Neural cell (in vitro differentiated cells): ENCODE measurements around the gene NRG2. TPM values are rescaled to one million over a fixed set of nuclear protein-coding genes. Genes with fewer than 3 reads are reported as not detected.

Experiments
- H2AFZ ChIP-seq: fragments of 200-600, 300-800 bp; sonication (generic), shearing (Covaris generic); 2 replicates; pipeline ENCODE4 v1.6.0; 2014; ENCODE audit warnings: low read depth, mild to moderate bottlenecking, antibody characterized with exemption, low read length, moderate library complexity
- H3F3A ChIP-seq: fragments of 200-600 bp; shearing (Covaris generic); 2 replicates; pipeline ENCODE4 v1.6.1; 2016; ENCODE audit warnings: mild to moderate bottlenecking, moderate library complexity, mixed read lengths, antibody characterized with exemption, low read length; ENCODE audit not compliant: insufficient read depth, poor library complexity, severe bottlenecking
- H3K27ac ChIP-seq: fragments of 200-600, 300-800 bp; sonication (generic), shearing (Covaris generic); 2 replicates; pipeline ENCODE4 v1.5.1; 2014; ENCODE audit warnings: mild to moderate bottlenecking, low read length, moderate library complexity
- H3K27me3 ChIP-seq: fragments of 300-800, 200-600 bp; sonication (generic), shearing (Covaris generic); 2 replicates; pipeline ENCODE4 v1.6.0; 2014; ENCODE audit warnings: mild to moderate bottlenecking, low read depth, low read length, moderate library complexity; ENCODE audit not compliant: insufficient read depth
- H3K36me3 ChIP-seq: fragments of 300-800, 200-600 bp; sonication (generic), shearing (Covaris generic); 2 replicates; pipeline ENCODE4 v1.5.1; 2014; ENCODE audit warnings: mild to moderate bottlenecking, antibody characterized with exemption, low read length, moderate library complexity; ENCODE audit not compliant: insufficient read depth
- H3K4me2 ChIP-seq: fragments of 300-800, 200-600 bp; sonication (generic), shearing (Covaris generic); 2 replicates; pipeline ENCODE4 v1.6.0; 2014; ENCODE audit warnings: mild to moderate bottlenecking, low read length
- H3K4me3 ChIP-seq: fragments of 300-800, 200-600 bp; sonication (generic), shearing (Covaris generic); 2 replicates; pipeline ENCODE4 v1.5.1; 2014; ENCODE audit warnings: mild to moderate bottlenecking, low read length, moderate library complexity
- H3K79me2 ChIP-seq: fragments of 200-600 bp; shearing (Covaris generic); replicated peaks from 2 replicates; pipeline ENCODE4 v1.6.0; 2014; ENCODE audit warnings: mild to moderate bottlenecking, low read length, moderate library complexity; ENCODE audit not compliant: insufficient read depth
- H3K9ac ChIP-seq: fragments of 300-800, 200-600 bp; sonication (generic), shearing (Covaris generic); 2 replicates; pipeline ENCODE4 v1.6.1; 2016; ENCODE audit warnings: mild to moderate bottlenecking, low read length, mixed read lengths
- H3K9me2 ChIP-seq: fragments of 200-600 bp; shearing (Covaris generic); 2 replicates; pipeline ENCODE4 v1.6.1; 2016; ENCODE audit warnings: mild to moderate bottlenecking, low read length, mixed read lengths; ENCODE audit not compliant: insufficient read depth
- H3K9me3 ChIP-seq: fragments of 200-600, 300-800 bp; sonication (generic), shearing (Covaris generic); 2 replicates; pipeline ENCODE4 v1.6.1; 2016; ENCODE audit warnings: mild to moderate bottlenecking, mixed run types, low read length, moderate library complexity, mixed read lengths
- H4K20me1 ChIP-seq: fragments of 200-600 bp; shearing (Covaris generic); 2 replicates; pipeline ENCODE4 v1.6.1; 2016; ENCODE audit warnings: mild to moderate bottlenecking, mixed run types; ENCODE audit not compliant: insufficient read depth
- EP300 ChIP-seq: fragments of 450-650 bp; conservative IDR thresholded peaks from 2 replicates; pipeline ENCODE4 v1.6.1; 2014; ENCODE audit warnings: antibody characterized with exemption, mild to moderate bottlenecking, moderate library complexity; ENCODE audit not compliant: poor library complexity, severe bottlenecking
- EZH2 ChIP-seq: fragments of 200-600, 300-800 bp; shearing (Covaris generic), sonication (generic); IDR thresholded peaks from 2 replicates; pipeline ENCODE4 v1.6.1; 2014; ENCODE audit warnings: antibody characterized with exemption, low read length, borderline replicate concordance, mild to moderate bottlenecking; ENCODE audit not compliant: insufficient read depth, poor library complexity, severe bottlenecking
- MXI1 ChIP-seq: fragments of 450-650 bp; conservative IDR thresholded peaks from 2 replicates; pipeline ENCODE4 v1.6.1; 2014; ENCODE audit warnings: antibody characterized with exemption, mild to moderate bottlenecking; ENCODE audit not compliant: poor library complexity, severe bottlenecking
- POLR2AphosphoS5 ChIP-seq: IDR thresholded peaks from 2 replicates; pipeline ENCODE4 v1.6.1; 2012
- RAD21 ChIP-seq: fragments of 450-650 bp; conservative IDR thresholded peaks from 2 replicates; pipeline ENCODE4 v1.6.1; 2014; ENCODE audit warnings: antibody characterized with exemption, mild to moderate bottlenecking, moderate library complexity
- SMC3 ChIP-seq: fragments of 450-650 bp; conservative IDR thresholded peaks from 2 replicates; pipeline ENCODE4 v1.6.1; 2014; ENCODE audit warnings: antibody characterized with exemption, mild to moderate bottlenecking, moderate library complexity; ENCODE audit not compliant: poor library complexity
- TAF1 ChIP-seq: IDR thresholded peaks from 2 replicates; pipeline ENCODE4 v1.6.1; 2012; ENCODE audit warnings: low read depth
- polyA plus RNA-seq: library from polyadenylated mRNA; depleted of rRNA; stranded (reverse); fragments of >200 nt; gene quantifications from 2 replicates; pipeline ENCODE4 v1.2.3, GENCODE V29; 2014
- TF ChIP-seq, protein P1 (sequence below): IDR thresholded peaks from 2 replicates; pipeline ENCODE4 v1.6.1; 2012; ENCODE audit warnings: borderline replicate concordance
- TF ChIP-seq, protein P2 (sequence below): fragments of 450-650 bp; IDR thresholded peaks from 2 replicates; pipeline ENCODE4 v1.5.1; 2014; ENCODE audit warnings: antibody characterized with exemption, mild to moderate bottlenecking, moderate library complexity; ENCODE audit not compliant: poor library complexity, severe bottlenecking

The NRG2 gene
- polyA plus RNA-seq, 1 donor from 2014 or later, result 5.4 TPM

DNA sequence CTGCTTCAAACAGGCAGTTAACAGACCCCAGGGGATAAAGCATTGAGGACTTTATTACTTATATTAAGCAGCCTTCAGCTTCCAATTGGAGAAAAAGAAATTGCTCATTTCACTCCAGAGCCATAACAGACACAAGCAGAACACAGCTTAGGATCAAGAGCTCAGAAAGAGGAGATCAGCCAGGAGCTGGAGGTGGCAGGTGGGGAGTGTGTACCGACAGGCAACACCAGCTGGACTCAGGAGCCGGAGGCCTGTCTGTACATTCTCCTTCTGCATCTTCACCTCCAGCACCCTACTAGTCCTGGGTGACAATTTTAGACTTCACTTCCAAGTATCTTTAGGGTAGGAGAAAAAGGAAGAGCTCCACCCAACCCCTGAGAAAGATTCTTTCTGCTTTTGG is 35.8 kb downstream of the NRG2 start:
- no peak overlapping the region for H3K27ac ChIP-seq
- no peaks in the 10 kb centered on the region for H3K9me2 ChIP-seq
- H3K9ac ChIP-seq, result no peak overlapping the region
- H3K79me2 ChIP-seq, result no peaks in the 10 kb centered on the region
- TF ChIP-seq RAD21, result no peak
- no peak for TF ChIP-seq EP300
- TF ChIP-seq, protein P1, sequence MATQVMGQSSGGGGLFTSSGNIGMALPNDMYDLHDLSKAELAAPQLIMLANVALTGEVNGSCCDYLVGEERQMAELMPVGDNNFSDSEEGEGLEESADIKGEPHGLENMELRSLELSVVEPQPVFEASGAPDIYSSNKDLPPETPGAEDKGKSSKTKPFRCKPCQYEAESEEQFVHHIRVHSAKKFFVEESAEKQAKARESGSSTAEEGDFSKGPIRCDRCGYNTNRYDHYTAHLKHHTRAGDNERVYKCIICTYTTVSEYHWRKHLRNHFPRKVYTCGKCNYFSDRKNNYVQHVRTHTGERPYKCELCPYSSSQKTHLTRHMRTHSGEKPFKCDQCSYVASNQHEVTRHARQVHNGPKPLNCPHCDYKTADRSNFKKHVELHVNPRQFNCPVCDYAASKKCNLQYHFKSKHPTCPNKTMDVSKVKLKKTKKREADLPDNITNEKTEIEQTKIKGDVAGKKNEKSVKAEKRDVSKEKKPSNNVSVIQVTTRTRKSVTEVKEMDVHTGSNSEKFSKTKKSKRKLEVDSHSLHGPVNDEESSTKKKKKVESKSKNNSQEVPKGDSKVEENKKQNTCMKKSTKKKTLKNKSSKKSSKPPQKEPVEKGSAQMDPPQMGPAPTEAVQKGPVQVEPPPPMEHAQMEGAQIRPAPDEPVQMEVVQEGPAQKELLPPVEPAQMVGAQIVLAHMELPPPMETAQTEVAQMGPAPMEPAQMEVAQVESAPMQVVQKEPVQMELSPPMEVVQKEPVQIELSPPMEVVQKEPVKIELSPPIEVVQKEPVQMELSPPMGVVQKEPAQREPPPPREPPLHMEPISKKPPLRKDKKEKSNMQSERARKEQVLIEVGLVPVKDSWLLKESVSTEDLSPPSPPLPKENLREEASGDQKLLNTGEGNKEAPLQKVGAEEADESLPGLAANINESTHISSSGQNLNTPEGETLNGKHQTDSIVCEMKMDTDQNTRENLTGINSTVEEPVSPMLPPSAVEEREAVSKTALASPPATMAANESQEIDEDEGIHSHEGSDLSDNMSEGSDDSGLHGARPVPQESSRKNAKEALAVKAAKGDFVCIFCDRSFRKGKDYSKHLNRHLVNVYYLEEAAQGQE, result no peak
- TF ChIP-seq TAF1, result no peak
- TF ChIP-seq SMC3, result no peak
- TF ChIP-seq MXI1, result no peak
- TF ChIP-seq EZH2, result no peak
- no peak for TF ChIP-seq POLR2AphosphoS5
- TF ChIP-seq, protein P2, sequence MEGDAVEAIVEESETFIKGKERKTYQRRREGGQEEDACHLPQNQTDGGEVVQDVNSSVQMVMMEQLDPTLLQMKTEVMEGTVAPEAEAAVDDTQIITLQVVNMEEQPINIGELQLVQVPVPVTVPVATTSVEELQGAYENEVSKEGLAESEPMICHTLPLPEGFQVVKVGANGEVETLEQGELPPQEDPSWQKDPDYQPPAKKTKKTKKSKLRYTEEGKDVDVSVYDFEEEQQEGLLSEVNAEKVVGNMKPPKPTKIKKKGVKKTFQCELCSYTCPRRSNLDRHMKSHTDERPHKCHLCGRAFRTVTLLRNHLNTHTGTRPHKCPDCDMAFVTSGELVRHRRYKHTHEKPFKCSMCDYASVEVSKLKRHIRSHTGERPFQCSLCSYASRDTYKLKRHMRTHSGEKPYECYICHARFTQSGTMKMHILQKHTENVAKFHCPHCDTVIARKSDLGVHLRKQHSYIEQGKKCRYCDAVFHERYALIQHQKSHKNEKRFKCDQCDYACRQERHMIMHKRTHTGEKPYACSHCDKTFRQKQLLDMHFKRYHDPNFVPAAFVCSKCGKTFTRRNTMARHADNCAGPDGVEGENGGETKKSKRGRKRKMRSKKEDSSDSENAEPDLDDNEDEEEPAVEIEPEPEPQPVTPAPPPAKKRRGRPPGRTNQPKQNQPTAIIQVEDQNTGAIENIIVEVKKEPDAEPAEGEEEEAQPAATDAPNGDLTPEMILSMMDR, result no peak
- no peak overlapping the region for H3K4me3 ChIP-seq
- no peaks in the 10 kb centered on the region for H3F3A ChIP-seq
- no peak overlapping the region for H3K4me2 ChIP-seq
- no peaks in the 10 kb centered on the region for H3K27me3 ChIP-seq
- H2AFZ ChIP-seq, result no peak overlapping the region
- H4K20me1 ChIP-seq, result no peaks in the 10 kb centered on the region
- no peaks in the 10 kb centered on the region for H3K36me3 ChIP-seq
- no peaks in the 10 kb centered on the region for H3K9me3 ChIP-seq

DNA sequence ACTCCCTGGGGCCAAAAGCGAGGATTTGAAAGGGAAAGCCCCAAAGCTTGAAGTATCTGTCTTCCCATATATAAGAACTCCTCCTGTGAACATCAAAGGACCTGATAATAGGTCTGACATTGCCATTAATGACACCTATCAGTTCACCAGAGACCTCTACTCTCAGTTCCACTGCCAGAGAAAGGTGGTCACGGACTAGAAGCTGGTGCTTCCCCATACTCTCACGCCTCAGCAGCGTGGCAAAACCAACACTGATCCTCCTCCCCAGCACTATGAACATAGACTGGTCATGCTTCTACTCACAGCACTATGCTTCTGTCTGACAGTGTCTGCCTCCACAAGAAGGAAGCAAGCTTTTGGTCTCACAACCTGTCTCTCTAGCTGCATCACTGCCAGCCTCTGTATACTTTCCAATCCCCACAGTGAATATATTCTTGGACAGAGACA is 37.9 kb downstream of the NRG2 start:
- H3K79me2 ChIP-seq, result no peaks in the 10 kb centered on the region
- no peak for TF ChIP-seq RAD21
- TF ChIP-seq, protein P1, result no peak
- TF ChIP-seq EP300, result no peak
- TF ChIP-seq EZH2, result no peak
- no peak for TF ChIP-seq TAF1
- no peak for TF ChIP-seq POLR2AphosphoS5

More for the DNA sequence above, 37.9 kb downstream of the NRG2 start:
- Histone ChIP-seq H3K36me3 (no peaks in the 10 kb centered on the region), H3K9ac (no peak overlapping the region), H3K27ac (no peak overlapping the region), H3K9me3 (no peaks in the 10 kb centered on the region), H3K9me2 (no peaks in the 10 kb centered on the region), H3F3A (no peaks in the 10 kb centered on the region), H2AFZ (no peak overlapping the region), H3K4me3 (no peak overlapping the region), H3K27me3 (no peaks in the 10 kb centered on the region), H4K20me1 (no peaks in the 10 kb centered on the region), H3K4me2 (no peak overlapping the region)
